GM12801 (cell line): Measurements from ENCODE around the gene ALG14.

Experiments
- CTCF ChIP-seq: IDR thresholded peaks from one replicate; pipeline ENCODE4 v1.5.1; 2011; ENCODE audit warnings: control low read depth; ENCODE audit not compliant: insufficient read length; ENCODE audit errors: extremely low read depth

ALG14 gene

GRCh38 chr1:95096218-95096841, 23.6 kb upstream of the ALG14 start:
- TF ChIP-seq CTCF, result no peak

- no peak for TF ChIP-seq CTCF
Measured at GRCh38 chr1:95095833-95096217, 23.1 kb upstream of the ALG14 start.

- no peak for TF ChIP-seq CTCF
Measured at GRCh38 chr1:95094923-95095322, 22.2 kb upstream of the ALG14 start.

GRCh38 chr1:95093296-95093695, 20.5 kb upstream of the ALG14 start:
- no peak for TF ChIP-seq CTCF

GRCh38 chr1:95089650-95090287, 17.0 kb upstream of the ALG14 start:
- no peak for TF ChIP-seq CTCF

- TF ChIP-seq CTCF, result no peak
Measured at GRCh38 chr1:95088303-95088702, 15.6 kb upstream of the ALG14 start.

GRCh38 chr1:95086949-95087533, 14.3 kb upstream of the ALG14 start:
- TF ChIP-seq CTCF, result no peak
